ENCODE measurements around the gene MGARP.

- TF ChIP-seq CTCF (IDR thresholded peaks at IDR 0.05) (peak; percentile 5; the same call in 1 of the 2 replicates), SIN3A (IDR thresholded peaks at IDR 0.05; ENCODE audit: borderline replicate concordance, insufficient read depth, low read depth, low read length) (no peak)
- TF ChIP-seq, protein P1, sequence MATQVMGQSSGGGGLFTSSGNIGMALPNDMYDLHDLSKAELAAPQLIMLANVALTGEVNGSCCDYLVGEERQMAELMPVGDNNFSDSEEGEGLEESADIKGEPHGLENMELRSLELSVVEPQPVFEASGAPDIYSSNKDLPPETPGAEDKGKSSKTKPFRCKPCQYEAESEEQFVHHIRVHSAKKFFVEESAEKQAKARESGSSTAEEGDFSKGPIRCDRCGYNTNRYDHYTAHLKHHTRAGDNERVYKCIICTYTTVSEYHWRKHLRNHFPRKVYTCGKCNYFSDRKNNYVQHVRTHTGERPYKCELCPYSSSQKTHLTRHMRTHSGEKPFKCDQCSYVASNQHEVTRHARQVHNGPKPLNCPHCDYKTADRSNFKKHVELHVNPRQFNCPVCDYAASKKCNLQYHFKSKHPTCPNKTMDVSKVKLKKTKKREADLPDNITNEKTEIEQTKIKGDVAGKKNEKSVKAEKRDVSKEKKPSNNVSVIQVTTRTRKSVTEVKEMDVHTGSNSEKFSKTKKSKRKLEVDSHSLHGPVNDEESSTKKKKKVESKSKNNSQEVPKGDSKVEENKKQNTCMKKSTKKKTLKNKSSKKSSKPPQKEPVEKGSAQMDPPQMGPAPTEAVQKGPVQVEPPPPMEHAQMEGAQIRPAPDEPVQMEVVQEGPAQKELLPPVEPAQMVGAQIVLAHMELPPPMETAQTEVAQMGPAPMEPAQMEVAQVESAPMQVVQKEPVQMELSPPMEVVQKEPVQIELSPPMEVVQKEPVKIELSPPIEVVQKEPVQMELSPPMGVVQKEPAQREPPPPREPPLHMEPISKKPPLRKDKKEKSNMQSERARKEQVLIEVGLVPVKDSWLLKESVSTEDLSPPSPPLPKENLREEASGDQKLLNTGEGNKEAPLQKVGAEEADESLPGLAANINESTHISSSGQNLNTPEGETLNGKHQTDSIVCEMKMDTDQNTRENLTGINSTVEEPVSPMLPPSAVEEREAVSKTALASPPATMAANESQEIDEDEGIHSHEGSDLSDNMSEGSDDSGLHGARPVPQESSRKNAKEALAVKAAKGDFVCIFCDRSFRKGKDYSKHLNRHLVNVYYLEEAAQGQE (IDR thresholded peaks at IDR 0.05; ENCODE audit: insufficient read depth in 1 of 2, low read depth in 2 of 2, low read length in 1 of 2), result no peak
Measured at GRCh38 chr4:139227729-139228404, 52.2 kb downstream of the MGARP start.
